Mucosa of descending colon (tissue), 3 donors: ENCODE results near the gene ADD1. TPM values are rescaled to one million over a fixed set of nuclear protein-coding genes. Genes with fewer than 3 reads are reported as not detected.

Source experiments
- ATAC-seq: fragments of 200-7000 bp; cut with Tn5 transposase; one replicate; pipeline ENCODE4 v1.9.1; 2020; ENCODE audit warnings: mild to moderate bottlenecking, moderate library complexity
- DNase-seq, 3 donors: peaks; one replicate each; pipeline ENCODE4 v3.0.0-alpha.2; 2020
- H3K36me3 ChIP-seq: fragments of 200-600 bp; one replicate; pipeline ENCODE4 v1.8.0; 2021; ENCODE audit warnings: low read depth, mild to moderate bottlenecking
- H3K4me1 ChIP-seq: fragments of 200-600 bp; one replicate; pipeline ENCODE4 v1.8.0; 2021; ENCODE audit warnings: low read depth, mild to moderate bottlenecking
- H3K4me3 ChIP-seq: fragments of 200-600 bp; one replicate; pipeline ENCODE4 v1.8.0; 2021; ENCODE audit warnings: mild to moderate bottlenecking
- H3K9me3 ChIP-seq: fragments of 200-600 bp; one replicate; pipeline ENCODE4 v1.8.0; 2021; ENCODE audit warnings: mild to moderate bottlenecking
- intact Hi-C, 2 donors: fragments of 100-400 bp; cut with DNase I in 1 of 2; cut with micrococcal nuclease in 1 of 2; formaldehyde crosslinking; loops; one replicate each; pipeline versions ENCODE4 v1.11.0 to v1.11.1; 2022; cut with DNase I, micrococcal nuclease
- total RNA-seq, 3 donors: library from RNA; stranded (reverse); fragmentation: NEBNext Ultra II Directional in 2 of 3; extraction: Animal tissue kit (Norgen Biotek cat#: 25700) in 2 of 3; gene quantifications; one replicate each; pipeline versions ENCODE4 v1.2.1 to v1.2.4, GENCODE V29; 2021 to 2023
- TF ChIP-seq, protein P1 (sequence below): fragments of 200-600 bp; IDR thresholded peaks from one replicate; pipeline ENCODE4 v1.8.0; 2022; ENCODE audit warnings: antibody characterized with exemption, mild to moderate bottlenecking
- donor health status: DM: no; HTN: no; CAD: no; lungs with moderate emphysema.
- donor health status: DM: no; HTN: no; CAD: no.
- donor health status: DM: no; HTN: yes; CAD: no.

Gene ADD1
- total RNA-seq, 3 donors from 2014 or later: 201 to 373 (median 261) TPM

GRCh38 chr4:2902126-2902525 is 58.5 kb downstream of the ADD1 start:
- H3K36me3 ChIP-seq: peaks cover 3% of the 10 kb centered on the region
- H3K4me1 ChIP-seq: peaks cover 7% of the 10 kb centered on the region
- intact Hi-C loops: no loop called here
- TF ChIP-seq, protein P1, sequence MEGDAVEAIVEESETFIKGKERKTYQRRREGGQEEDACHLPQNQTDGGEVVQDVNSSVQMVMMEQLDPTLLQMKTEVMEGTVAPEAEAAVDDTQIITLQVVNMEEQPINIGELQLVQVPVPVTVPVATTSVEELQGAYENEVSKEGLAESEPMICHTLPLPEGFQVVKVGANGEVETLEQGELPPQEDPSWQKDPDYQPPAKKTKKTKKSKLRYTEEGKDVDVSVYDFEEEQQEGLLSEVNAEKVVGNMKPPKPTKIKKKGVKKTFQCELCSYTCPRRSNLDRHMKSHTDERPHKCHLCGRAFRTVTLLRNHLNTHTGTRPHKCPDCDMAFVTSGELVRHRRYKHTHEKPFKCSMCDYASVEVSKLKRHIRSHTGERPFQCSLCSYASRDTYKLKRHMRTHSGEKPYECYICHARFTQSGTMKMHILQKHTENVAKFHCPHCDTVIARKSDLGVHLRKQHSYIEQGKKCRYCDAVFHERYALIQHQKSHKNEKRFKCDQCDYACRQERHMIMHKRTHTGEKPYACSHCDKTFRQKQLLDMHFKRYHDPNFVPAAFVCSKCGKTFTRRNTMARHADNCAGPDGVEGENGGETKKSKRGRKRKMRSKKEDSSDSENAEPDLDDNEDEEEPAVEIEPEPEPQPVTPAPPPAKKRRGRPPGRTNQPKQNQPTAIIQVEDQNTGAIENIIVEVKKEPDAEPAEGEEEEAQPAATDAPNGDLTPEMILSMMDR: no peak
- ATAC-seq (peak; percentile 84), DNase-seq (peak in 1 of 3 donors; percentile 40)
- no peak overlapping the region for H3K4me3 ChIP-seq
- no peaks in the 10 kb centered on the region for H3K9me3 ChIP-seq

- intact Hi-C loops: no loop called here
- TF ChIP-seq, protein P1: no peak
- peaks cover 3% of the 10 kb centered on the region for H3K36me3 ChIP-seq
- H3K9me3 ChIP-seq: no peaks in the 10 kb centered on the region
- DNase-seq: no peak
- no peak for ATAC-seq
- no peak overlapping the region for H3K4me3 ChIP-seq
- peaks cover 14% of the 10 kb centered on the region for H3K4me1 ChIP-seq
Observed at GRCh38 chr4:2905544-2905943, 61.9 kb downstream of the ADD1 start.

DNA sequence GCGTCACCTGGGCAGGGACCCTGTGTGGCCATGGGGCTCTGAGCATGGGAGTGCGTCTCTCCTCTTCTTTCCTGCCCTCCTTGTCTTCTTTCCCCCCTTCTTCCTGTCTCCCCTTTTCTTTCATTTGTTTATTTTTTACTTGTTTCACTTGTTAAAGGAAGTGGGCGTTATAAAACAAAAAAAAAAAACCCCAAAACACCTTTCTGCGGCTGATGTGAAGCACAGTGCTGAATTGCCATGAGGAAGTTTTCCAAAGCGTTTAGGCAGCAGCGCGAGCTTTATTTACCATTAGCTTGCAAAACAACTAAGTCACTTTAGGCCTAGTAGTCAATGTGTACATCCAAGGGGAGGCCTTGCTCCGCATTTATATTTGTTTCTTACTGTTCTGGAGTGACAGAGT is 62.6 kb downstream of the ADD1 start:
- Histone ChIP-seq H3K4me1 (peaks cover 14% of the 10 kb centered on the region), H3K36me3 (peaks cover 6% of the 10 kb centered on the region), H3K9me3 (no peaks in the 10 kb centered on the region), H3K4me3 (no peak overlapping the region)
- TF ChIP-seq, protein P1: no peak
- no peak for ATAC-seq
- no peak for DNase-seq
- intact Hi-C loops: no loop called here

- ATAC-seq (no peak), DNase-seq (no peak)
- Histone ChIP-seq H3K4me3 (no peak overlapping the region), H3K4me1 (peaks cover 9% of the 10 kb centered on the region), H3K9me3 (no peaks in the 10 kb centered on the region), H3K36me3 (peaks cover 10% of the 10 kb centered on the region)
- TF ChIP-seq, protein P1: no peak
- intact Hi-C loops: no loop called here
Observed at GRCh38 chr4:2907226-2907625, 63.6 kb downstream of the ADD1 start.

GRCh38 chr4:2907706-2908293 is 64.2 kb downstream of the ADD1 start:
- Histone ChIP-seq H3K36me3 (peaks cover 10% of the 10 kb centered on the region), H3K4me1 (peaks cover 7% of the 10 kb centered on the region), H3K9me3 (no peaks in the 10 kb centered on the region), H3K4me3 (no peak overlapping the region)
- no peak for DNase-seq
- peak; percentile 79 for ATAC-seq
- TF ChIP-seq, protein P1: no peak
- intact Hi-C loops: no loop called here

DNA sequence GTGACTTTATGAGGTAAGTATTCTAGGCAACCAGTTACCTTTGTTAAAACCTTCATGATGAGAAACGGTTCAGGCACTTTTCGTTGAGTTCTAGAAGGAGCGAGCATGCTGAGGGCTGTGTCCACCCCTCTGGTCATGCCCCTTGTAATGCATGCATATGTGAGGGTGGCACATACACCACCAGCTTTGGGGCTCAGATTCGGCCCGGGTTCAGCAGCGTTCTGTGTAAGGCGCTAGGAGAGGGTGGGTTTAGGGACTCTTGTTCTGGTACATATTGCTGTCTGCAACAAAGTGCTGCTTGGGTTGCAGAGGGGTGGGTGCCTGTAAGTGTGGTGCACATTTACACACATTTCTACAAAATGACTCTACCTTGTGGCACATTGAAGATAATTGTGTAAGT is 65.0 kb downstream of the ADD1 start:
- intact Hi-C loops: no loop called here
- Histone ChIP-seq H3K9me3 (no peaks in the 10 kb centered on the region), H3K36me3 (peaks cover 13% of the 10 kb centered on the region)

More for the DNA sequence above, 65.0 kb downstream of the ADD1 start:
- ATAC-seq (no peak), DNase-seq (no peak)
- H3K4me1 ChIP-seq: peaks cover 7% of the 10 kb centered on the region
- no peak overlapping the region for H3K4me3 ChIP-seq
- TF ChIP-seq, protein P1: no peak
